Lower leg skin (tissue), 4 donors: Measurements from ENCODE around the gene PRRX2. TPM values are rescaled to one million over a fixed set of nuclear protein-coding genes. Genes with fewer than 3 reads are reported as not detected.
"Not testable (repeated sequence)": the region's sequence is repeated elsewhere in the genome, so short reads cannot be mapped to it uniquely, and the experiment has no call there.

Experiments
- DNase-seq, 2 donors: peaks; one replicate each; pipeline ENCODE4 v3.0.0-alpha.2; 2019; ENCODE audit warnings: low spot score in 2 of 2
- H3K4me3 ChIP-seq: fragments of 200-600 bp; sonication (generic); 2 replicates; pipeline ENCODE4 v1.5.1; 2017; ENCODE audit warnings: mild to moderate bottlenecking, low read depth; ENCODE audit not compliant: poor library complexity, severe bottlenecking
- CTCF ChIP-seq, 3 donors: fragments of 450-650 bp; IDR thresholded peaks; one replicate each; pipeline ENCODE4 v1.5.1; 2016; ENCODE audit warnings: antibody characterized with exemption in 3 of 3, mild to moderate bottlenecking in 3 of 3, moderate library complexity in 2 of 3
- POLR2A ChIP-seq, 2 donors: fragments of 450-650 bp; IDR thresholded peaks; one replicate each; pipeline ENCODE4 v1.6.1; 2016 to 2017; ENCODE audit warnings: antibody characterized with exemption in 2 of 2, mild to moderate bottlenecking in 1 of 2, moderate library complexity in 1 of 2
- WGBS, 2 donors: methylation state at CpG; one replicate each; pipeline ENCODE4 v1.1.5; 2018; 5-methylcytosine and 5-hydroxymethylcytosine counted together
- intact Hi-C: fragments of 100-400 bp; cut with DNase I; formaldehyde crosslinking; loops from one replicate; pipeline ENCODE4 v1.15.0; 2023; ENCODE audit warnings: low total_unique reads
- total RNA-seq, 4 donors: library from RNA; depleted of rRNA; stranded (reverse); fragments of >200 nt; gene quantifications; one replicate each; pipeline ENCODE4 v1.1.0, GENCODE V29; 2016

PRRX2 gene
- total RNA-seq, 4 donors from 2014 or later = 10.7 to 24.1 (median 16.6) TPM

- H3K4me3 ChIP-seq = no peak overlapping the region
- WGBS, 2 donors = 89 to 96% methylated on average over 4 of the region's 4 CpGs
- intact Hi-C loops = no loop called here
- no peak for DNase-seq
- no peak for TF ChIP-seq CTCF (IDR thresholded peaks at IDR 0.05)
These were observed 32.2 kb upstream of the PRRX2 start for GRCh38 chr9:129633207-129633606.

- no peak for DNase-seq
- H3K4me3 ChIP-seq = no peak overlapping the region
- no peak for TF ChIP-seq CTCF (IDR thresholded peaks at IDR 0.05)
- no peak for TF ChIP-seq POLR2A (IDR thresholded peaks at IDR 0.05)
- intact Hi-C loops = no loop called here
- 77 to 79% methylated on average over 13 of the region's 13 CpGs for WGBS, 2 donors
These were observed 31.6 kb upstream of the PRRX2 start for GRCh38 chr9:129633848-129634247.

- H3K4me3 ChIP-seq = no peak overlapping the region
- intact Hi-C loops = loop anchor here (5.0 kb wide), 1 partner anchor 142 kb away; no protein-coding TSS in a partner anchor
- no peak for DNase-seq
- 87% methylated on average over 31 to 34 of the region's 34 CpGs for WGBS, 2 donors
- no peak for TF ChIP-seq POLR2A (IDR thresholded peaks at IDR 0.05)
- TF ChIP-seq CTCF (IDR thresholded peaks at IDR 0.05) = no peak
These were observed 30.1 kb upstream of the PRRX2 start for GRCh38 chr9:129635099-129636065.

- WGBS, 2 donors = 89 to 90% methylated on average over 10 of the region's 10 CpGs
- not testable (repeated sequence) for DNase-seq, H3K4me3 ChIP-seq
- intact Hi-C loops = loop anchor here (5.0 kb wide), 1 partner anchor 141 kb away; no protein-coding TSS in a partner anchor
These were observed 29.1 kb upstream of the PRRX2 start for GRCh38 chr9:129636343-129636742.

- no peak for DNase-seq
- WGBS, 2 donors = 52 to 54% methylated on average over 9 of the region's 9 CpGs
- TF ChIP-seq POLR2A (IDR thresholded peaks at IDR 0.05) (no peak), CTCF (IDR thresholded peaks at IDR 0.05) (no peak)
- intact Hi-C loops = loop anchor here (5.0 kb wide), 1 partner anchor 140 kb away; no protein-coding TSS in a partner anchor
- H3K4me3 ChIP-seq = no peak overlapping the region
These were observed 28.3 kb upstream of the PRRX2 start for GRCh38 chr9:129637102-129637501.

GRCh38 chr9:129637673-129638439 is 27.6 kb upstream of the PRRX2 start:
- TF ChIP-seq POLR2A (IDR thresholded peaks at IDR 0.05) (no peak), CTCF (IDR thresholded peaks at IDR 0.05) (no peak)
- no peak overlapping the region for H3K4me3 ChIP-seq
- intact Hi-C loops = loop anchor here (5.0 kb wide), 1 partner anchor 139 kb away; no protein-coding TSS in a partner anchor
- no peak for DNase-seq
- WGBS, 2 donors = 73 to 82% methylated on average over 29 of the region's 29 CpGs
